ENCODE measurements around the gene CHRNA7. TPM values are rescaled to one million over a fixed set of nuclear protein-coding genes. Genes with fewer than 3 reads are reported as not detected.
"Not testable (repeated sequence)": the region's sequence is repeated elsewhere in the genome, so short reads cannot be mapped to it uniquely, and the experiment has no call there.

CHRNA7 gene
- total RNA-seq, 1 donor from 2014 or later = 2.0 TPM

GRCh38 chr15:32119694-32120330, 89.5 kb downstream of the CHRNA7 start:
- DNase-seq (ENCODE audit: low spot score) = no peak

GRCh38 chr15:32120577-32121383, 90.5 kb downstream of the CHRNA7 start:
- DNase-seq (ENCODE audit: low spot score) = no peak

GRCh38 chr15:32121384-32121695, 91.0 kb downstream of the CHRNA7 start:
- DNase-seq (ENCODE audit: low spot score) = no peak

GRCh38 chr15:32122013-32122412, 91.7 kb downstream of the CHRNA7 start:
- DNase-seq (ENCODE audit: low spot score) = no peak

- no peak for DNase-seq (ENCODE audit: low spot score)
Measured at GRCh38 chr15:32123473-32123872, 93.2 kb downstream of the CHRNA7 start.

- DNase-seq (ENCODE audit: low spot score) = no peak
Measured at GRCh38 chr15:32124726-32125125, 94.4 kb downstream of the CHRNA7 start.

- no peak for DNase-seq (ENCODE audit: low spot score)
Measured at GRCh38 chr15:32125595-32125994, 95.3 kb downstream of the CHRNA7 start.

- DNase-seq (ENCODE audit: low spot score) = no peak
Measured at GRCh38 chr15:32129815-32130214, 99.5 kb downstream of the CHRNA7 start.

- no peak for DNase-seq (ENCODE audit: low spot score)
Measured at GRCh38 chr15:32130823-32131222, 100.5 kb downstream of the CHRNA7 start.

- DNase-seq (ENCODE audit: low spot score) = no peak
Measured at GRCh38 chr15:32131803-32132202, 101.5 kb downstream of the CHRNA7 start.

- no peak for DNase-seq (ENCODE audit: low spot score)
Measured at GRCh38 chr15:32132859-32133258, 102.5 kb downstream of the CHRNA7 start.

GRCh38 chr15:32134842-32135241, 104.5 kb downstream of the CHRNA7 start:
- no peak for DNase-seq (ENCODE audit: low spot score)

GRCh38 chr15:32135335-32135734, 105.0 kb downstream of the CHRNA7 start:
- DNase-seq (ENCODE audit: low spot score) = no peak

- not testable (repeated sequence) for DNase-seq (ENCODE audit: low spot score)
Measured at GRCh38 chr15:32145512-32145911, 115.2 kb downstream of the CHRNA7 start.

GRCh38 chr15:32148833-32149555, 118.7 kb downstream of the CHRNA7 start:
- DNase-seq (ENCODE audit: low spot score) = no peak

- no peak for DNase-seq (ENCODE audit: low spot score)
Measured at GRCh38 chr15:32152574-32152973, 122.3 kb downstream of the CHRNA7 start.

GRCh38 chr15:32153868-32154623, 123.7 kb downstream of the CHRNA7 start:
- DNase-seq (ENCODE audit: low spot score) = not testable (repeated sequence)

GRCh38 chr15:32162143-32162542, 131.8 kb downstream of the CHRNA7 start:
- not testable (repeated sequence) for DNase-seq (ENCODE audit: low spot score)

- not testable (repeated sequence) for DNase-seq (ENCODE audit: low spot score)
Measured at GRCh38 chr15:32164065-32164464, 133.8 kb downstream of the CHRNA7 start.

- not testable (repeated sequence) for DNase-seq (ENCODE audit: low spot score)
Measured at GRCh38 chr15:32164747-32165146, 134.4 kb downstream of the CHRNA7 start.

- not testable (repeated sequence) for DNase-seq (ENCODE audit: low spot score)
Measured at GRCh38 chr15:32165775-32166174, 135.5 kb downstream of the CHRNA7 start.

All from mesenteric fat pad (tissue), 1 donor.